ENCODE results near the gene NEK1. TPM values are rescaled to one million over a fixed set of nuclear protein-coding genes. Genes with fewer than 3 reads are reported as not detected.
A peak's percentile ranks its signal among the peaks of the same experiment; 100 is the strongest.

The NEK1 gene
- total and polyA plus RNA-seq, 7 donors = 3.0 to 8.8 (median 7.6) TPM

GRCh38 chr4:169615467-169616106, 3.2 kb upstream of the NEK1 start:
- WGBS, 3 donors = 74 to 78% (median 78%) methylated on average over 4 of the region's 4 CpGs
- peaks cover 20% of the 10 kb centered on the region for H3K4me1 ChIP-seq
- intact Hi-C loops (cut with DNase I) = loop anchor here (5.0 to 10.0 kb wide), 4 partner anchors 97 to 412 kb away; partner anchors contain the start of gene MFAP3L (in 1 of the 2)
- H3K27ac ChIP-seq = no peak overlapping the region
- no peaks in the 10 kb centered on the region for H3K27me3 ChIP-seq (ENCODE audit: insufficient read depth in 3 of 3, low read length in 2 of 3)
- H3K4me3 ChIP-seq = no peak overlapping the region
- no peaks in the 10 kb centered on the region for H3K36me3 ChIP-seq (ENCODE audit: insufficient read depth in 1 of 2, low read depth in 1 of 2)
- no peaks in the 10 kb centered on the region for H3K9me3 ChIP-seq
- ATAC-seq = no peak
- no peak for DNase-seq
- TF ChIP-seq, protein P1, sequence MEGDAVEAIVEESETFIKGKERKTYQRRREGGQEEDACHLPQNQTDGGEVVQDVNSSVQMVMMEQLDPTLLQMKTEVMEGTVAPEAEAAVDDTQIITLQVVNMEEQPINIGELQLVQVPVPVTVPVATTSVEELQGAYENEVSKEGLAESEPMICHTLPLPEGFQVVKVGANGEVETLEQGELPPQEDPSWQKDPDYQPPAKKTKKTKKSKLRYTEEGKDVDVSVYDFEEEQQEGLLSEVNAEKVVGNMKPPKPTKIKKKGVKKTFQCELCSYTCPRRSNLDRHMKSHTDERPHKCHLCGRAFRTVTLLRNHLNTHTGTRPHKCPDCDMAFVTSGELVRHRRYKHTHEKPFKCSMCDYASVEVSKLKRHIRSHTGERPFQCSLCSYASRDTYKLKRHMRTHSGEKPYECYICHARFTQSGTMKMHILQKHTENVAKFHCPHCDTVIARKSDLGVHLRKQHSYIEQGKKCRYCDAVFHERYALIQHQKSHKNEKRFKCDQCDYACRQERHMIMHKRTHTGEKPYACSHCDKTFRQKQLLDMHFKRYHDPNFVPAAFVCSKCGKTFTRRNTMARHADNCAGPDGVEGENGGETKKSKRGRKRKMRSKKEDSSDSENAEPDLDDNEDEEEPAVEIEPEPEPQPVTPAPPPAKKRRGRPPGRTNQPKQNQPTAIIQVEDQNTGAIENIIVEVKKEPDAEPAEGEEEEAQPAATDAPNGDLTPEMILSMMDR (IDR thresholded peaks at IDR 0.05) = no peak

- DNase-seq (peak; percentile 71 to 76), ATAC-seq (peak; percentile 64 to 83 (median 69))
- intact Hi-C loops (cut with DNase I) = loop anchor here in 1 of 2 donors (5.0 to 10.0 kb wide), 3 partner anchors 109 to 434 kb away; no protein-coding TSS in a partner anchor
- Histone ChIP-seq H3K27ac (peak overlapping the region; percentile 88), H3K4me1 (peaks cover 17% of the 10 kb centered on the region), H3K36me3 (ENCODE audit: insufficient read depth in 1 of 2, low read depth in 1 of 2) (peaks cover 0 to 3% of the 10 kb centered on the region in 2 donors), H3K9me3 (no peaks in the 10 kb centered on the region), H3K27me3 (ENCODE audit: insufficient read depth in 3 of 3, low read length in 2 of 3) (no peaks in the 10 kb centered on the region), H3K4me3 (peak overlapping the region; percentile 84)
- TF ChIP-seq, protein P1 (IDR thresholded peaks at IDR 0.05) = peak; percentile 72
- WGBS, 3 donors = 4 to 7% (median 4%) methylated on average over 9 of the region's 9 CpGs
Measured at GRCh38 chr4:169612871-169613859, 782 bp upstream of the NEK1 start.

DNA sequence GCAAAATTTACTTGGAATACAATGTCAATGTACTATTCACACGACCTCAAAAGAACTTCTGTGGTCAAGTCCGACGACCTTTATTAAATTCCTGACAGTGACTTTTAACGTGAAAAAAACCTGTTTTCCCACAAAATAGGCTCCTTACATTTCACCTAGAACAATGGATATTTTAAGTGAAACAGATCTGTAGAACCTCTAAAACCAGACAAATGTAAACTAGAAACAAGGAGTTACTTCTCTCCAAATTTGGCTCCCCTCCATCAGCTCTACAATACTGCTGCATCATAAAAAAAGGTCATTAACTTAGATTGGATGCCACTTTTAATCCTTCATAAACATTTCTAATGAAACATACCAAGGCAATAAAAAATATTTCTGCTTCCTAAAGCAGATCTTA, 1.2 kb downstream of the NEK1 start:
- H3K4me1 ChIP-seq = peaks cover 17% of the 10 kb centered on the region
- peaks cover 0 to 3% of the 10 kb centered on the region in 2 donors for H3K36me3 ChIP-seq (ENCODE audit: insufficient read depth in 1 of 2, low read depth in 1 of 2)
- DNase-seq (no peak), ATAC-seq (no peak)
- intact Hi-C loops (cut with DNase I) = loop anchor here in 1 of 2 donors (5.0 to 10.0 kb wide), 3 partner anchors 111 to 436 kb away; no protein-coding TSS in a partner anchor
- no peaks in the 10 kb centered on the region for H3K27me3 ChIP-seq (ENCODE audit: insufficient read depth in 3 of 3, low read length in 2 of 3)
- no peaks in the 10 kb centered on the region for H3K9me3 ChIP-seq
- TF ChIP-seq, protein P1 (IDR thresholded peaks at IDR 0.05) = no peak
- H3K4me3 ChIP-seq = peak overlapping the region; percentile 84
- 16 to 30% (median 21%) methylated on average over 4 of the region's 4 CpGs for WGBS, 3 donors
- peak overlapping the region; percentile 88 for H3K27ac ChIP-seq

DNA sequence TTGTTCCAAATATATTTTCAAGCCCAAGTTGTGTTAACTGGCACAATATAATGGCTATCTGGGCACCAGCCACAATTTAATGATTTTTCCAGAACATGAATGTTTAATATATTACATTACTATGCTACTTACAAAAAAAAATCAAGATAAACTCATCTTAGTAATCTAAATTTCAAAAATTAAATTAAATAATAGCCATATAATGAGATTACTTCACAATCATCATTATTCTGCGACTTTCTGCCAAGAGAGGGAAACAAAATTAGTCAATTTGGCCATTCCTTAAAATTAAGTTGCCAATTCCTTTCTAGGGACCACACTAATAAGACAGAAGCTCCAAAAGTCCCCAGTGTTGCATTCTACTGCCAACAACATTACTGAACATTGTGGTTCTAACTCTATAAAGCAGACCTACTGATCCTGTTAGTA, 7.5 kb downstream of the NEK1 start:
- intact Hi-C loops (cut with DNase I) = no loop called here
- WGBS, 3 donors = 75 to 93% (median 76%) methylated on average over 1 of the region's 1 CpG
- H3K4me1 ChIP-seq = peaks cover 11% of the 10 kb centered on the region
- no peak for ATAC-seq
- H3K4me3 ChIP-seq = no peak overlapping the region
- no peaks in the 10 kb centered on the region for H3K27me3 ChIP-seq (ENCODE audit: insufficient read depth in 3 of 3, low read length in 2 of 3)
- H3K27ac ChIP-seq = no peak overlapping the region
- TF ChIP-seq, protein P1 (IDR thresholded peaks at IDR 0.05) = no peak
- no peaks in the 10 kb centered on the region for H3K9me3 ChIP-seq
- H3K36me3 ChIP-seq (ENCODE audit: insufficient read depth in 1 of 2, low read depth in 1 of 2) = peaks cover 0 to 29% of the 10 kb centered on the region in 2 donors
- DNase-seq = no peak

Data from psoas muscle (tissue), 8 donors.